Keratinocyte (primary cell): ENCODE data around the gene CTSZ. TPM values are rescaled to one million over a fixed set of nuclear protein-coding genes. Genes with fewer than 3 reads are reported as not detected.

Source experiments
- DNase-seq: peaks from one replicate; pipeline ENCODE4 v3.0.0-alpha.2; 2011; ENCODE audit warnings: low read depth, missing footprints, low spot score
- FAIRE-seq: peaks from 2 replicates; lab custom pipeline; 2011; peaks lifted over from hg19 to GRCh38; lab: Jason Lieb, UNC
- H2AFZ ChIP-seq: 2 replicates; pipeline ENCODE4 v1.6.0; 2012; ENCODE audit warnings: low read length, control low read depth, inconsistent platforms; ENCODE audit not compliant: control insufficient read depth
- H3K27ac ChIP-seq: 2 replicates; pipeline ENCODE4 v1.5.1; 2011; ENCODE audit warnings: low read length; ENCODE audit not compliant: control insufficient read depth, insufficient read depth
- H3K27me3 ChIP-seq: 3 replicates; pipeline ENCODE4 v1.6.0; 2011; ENCODE audit warnings: low read length; ENCODE audit not compliant: control insufficient read depth, insufficient read depth; ENCODE audit errors: extremely low read depth
- H3K36me3 ChIP-seq, 2 experiments: 2 replicates in 1 of 2; 3 replicates in 1 of 2; pipeline ENCODE4 v1.5.1; 2011; ENCODE audit warnings: low read length in 2 of 2, mild to moderate bottlenecking in 1 of 2; ENCODE audit not compliant: control insufficient read depth in 2 of 2, insufficient read depth in 2 of 2; ENCODE audit errors: extremely low read depth in 1 of 2
- H3K4me1 ChIP-seq: 3 replicates; pipeline ENCODE4 v1.5.1; 2011; ENCODE audit warnings: low read length; ENCODE audit not compliant: control insufficient read depth, insufficient read depth; ENCODE audit errors: extremely low read depth
- H3K4me2 ChIP-seq: 3 replicates; pipeline ENCODE4 v1.6.0; 2011; ENCODE audit warnings: low read depth, low read length; ENCODE audit not compliant: control insufficient read depth, insufficient read depth; ENCODE audit errors: extremely low read depth
- H3K4me3 ChIP-seq, 3 experiments: fragments of 200-600 bp in 1 of 3; sonication (generic) in 1 of 3; 2 replicates in 2 of 3; 3 replicates in 1 of 3; pipeline ENCODE4 v1.5.1; 2011 to 2016; ENCODE audit warnings: low read length in 3 of 3, mild to moderate bottlenecking in 3 of 3, control low read depth in 2 of 3, inconsistent platforms in 1 of 3, low read depth in 1 of 3, mixed read lengths in 1 of 3, mixed run types in 1 of 3, moderate library complexity in 1 of 3; ENCODE audit not compliant: control insufficient read depth in 2 of 3, insufficient read depth in 2 of 3; ENCODE audit errors: extremely low read depth in 1 of 3
- H3K79me2 ChIP-seq: 2 replicates; pipeline ENCODE4 v1.6.0; 2012; ENCODE audit warnings: low read length; ENCODE audit not compliant: control insufficient read depth, insufficient read depth
- H3K9ac ChIP-seq: 3 replicates; pipeline ENCODE4 v1.6.0; 2011; ENCODE audit warnings: low read length; ENCODE audit not compliant: control insufficient read depth, insufficient read depth; ENCODE audit errors: extremely low read depth
- H3K9me1 ChIP-seq: 3 replicates; pipeline ENCODE4 v1.6.0; 2011; ENCODE audit warnings: low read length; ENCODE audit not compliant: control insufficient read depth, insufficient read depth; ENCODE audit errors: extremely low read depth
- H3K9me3 ChIP-seq: 2 replicates; pipeline ENCODE4 v1.5.1; 2012; ENCODE audit warnings: low read depth, low read length; ENCODE audit not compliant: control insufficient read depth
- H4K20me1 ChIP-seq: 3 replicates; pipeline ENCODE4 v1.6.0; 2011; ENCODE audit warnings: low read length; ENCODE audit not compliant: control insufficient read depth, insufficient read depth; ENCODE audit errors: extremely low read depth
- CTCF ChIP-seq, 3 experiments: IDR thresholded peaks in 1 of 3; conservative IDR thresholded peaks in 1 of 3; optimal IDR thresholded peaks in 1 of 3; 2 replicates in 2 of 3; 3 replicates in 1 of 3; pipeline versions ENCODE3 to v1.5.1; 2011; ENCODE audit warnings: low read length in 3 of 3, mild to moderate bottlenecking in 3 of 3, moderate library complexity in 2 of 3, control low read depth in 1 of 3, inconsistent platforms in 1 of 3; ENCODE audit not compliant: insufficient read depth in 2 of 3; ENCODE audit errors: extremely low read depth in 1 of 3
- EZH2 ChIP-seq: IDR thresholded peaks from one replicate; pipeline ENCODE4 v1.6.1; 2012; ENCODE audit warnings: inconsistent platforms, mild to moderate bottlenecking, low read length, moderate library complexity
- dilution Hi-C: fragments of 300-500 bp; cut with MboI; formaldehyde crosslinking; loops from one replicate; pipeline ENCODE4 v1.7.0; 2020; ENCODE audit warnings: low sequenced_read_pairs; ENCODE audit not compliant: extremely low pct_ligation_motif_present
- polyA plus RNA-seq, 5 experiments: library from polyadenylated mRNA; depleted of rRNA in 3 of 5; stranded (reverse) in 3 of 5; stranded (forward) in 1 of 5; unstranded in 1 of 5; fragments of >200 nt; gene quantifications; 1 replicate in 1 of 5; 2 replicates in 3 of 5; 3 replicates in 1 of 5; pipeline versions ENCODE4 v1.2.1 to v1.2.3, GENCODE V29; 2011 to 2012; ENCODE audit warnings: missing spikeins in 2 of 5, low read depth in 1 of 5, low replicate concordance in 1 of 5

CTSZ gene
- polyA plus RNA-seq, 1 donor (not counting 4 experiments of a cell fraction or from before 2014, with no cell fraction given) = 138 TPM

GRCh38 chr20:58992911-58993310, 14.1 kb downstream of the CTSZ start:
- DNase-seq (no peak), FAIRE-seq (no peak)
- H4K20me1 ChIP-seq = no peaks in the 10 kb centered on the region
- H3K79me2 ChIP-seq = no peaks in the 10 kb centered on the region
- no peak overlapping the region for H2AFZ ChIP-seq
- H3K27ac ChIP-seq = no peak overlapping the region
- no peak overlapping the region for H3K9ac ChIP-seq
- no peak overlapping the region for H3K4me3 ChIP-seq
- no peaks in the 10 kb centered on the region for H3K4me1 ChIP-seq
- TF ChIP-seq EZH2 (no peak), CTCF (optimal IDR thresholded peaks at IDR 0.05 in 1 of 3, IDR thresholded peaks at IDR 0.05 in 1 of 3, conservative IDR thresholded peaks at IDR 0.05 in 1 of 3; ENCODE audit: extremely low read depth in 1 of 3, insufficient read depth in 2 of 3, low read length in 3 of 3) (no peak)
- H3K9me3 ChIP-seq = no peaks in the 10 kb centered on the region
- H3K27me3 ChIP-seq = no peaks in the 10 kb centered on the region
- no peak overlapping the region for H3K4me2 ChIP-seq
- H3K9me1 ChIP-seq = no peaks in the 10 kb centered on the region
- dilution Hi-C loops = no loop called here
- peaks cover 41 to 50% of the 10 kb centered on the region in 2 experiments for H3K36me3 ChIP-seq

- TF ChIP-seq CTCF (optimal IDR thresholded peaks at IDR 0.05 in 1 of 3, IDR thresholded peaks at IDR 0.05 in 1 of 3, conservative IDR thresholded peaks at IDR 0.05 in 1 of 3; ENCODE audit: extremely low read depth in 1 of 3, insufficient read depth in 2 of 3, low read length in 3 of 3) (no peak), EZH2 (no peak)
- DNase-seq = no peak
- no peaks in the 10 kb centered on the region for H3K4me1 ChIP-seq
- FAIRE-seq = no peak
- dilution Hi-C loops = no loop called here
- H2AFZ ChIP-seq = no peak overlapping the region
- H3K27me3 ChIP-seq = no peaks in the 10 kb centered on the region
- no peak overlapping the region for H3K4me3 ChIP-seq
- no peaks in the 10 kb centered on the region for H4K20me1 ChIP-seq
- no peaks in the 10 kb centered on the region for H3K9me1 ChIP-seq
- peaks cover 45 to 61% of the 10 kb centered on the region in 2 experiments for H3K36me3 ChIP-seq
- H3K9ac ChIP-seq = no peak overlapping the region
- H3K27ac ChIP-seq = no peak overlapping the region
- no peak overlapping the region for H3K4me2 ChIP-seq
- H3K9me3 ChIP-seq = no peaks in the 10 kb centered on the region
- no peaks in the 10 kb centered on the region for H3K79me2 ChIP-seq
Measured at GRCh38 chr20:58991715-58992114, 15.3 kb downstream of the CTSZ start.
